ENCODE measurements around the gene ST7. TPM values are rescaled to one million over a fixed set of nuclear protein-coding genes. Genes with fewer than 3 reads are reported as not detected.

The ST7 gene
- total and polyA plus RNA-seq, 2 experiments from 2014 or later: 31.2 to 38.5 TPM

- Histone ChIP-seq H4K20me1 (ENCODE audit: insufficient read depth, poor library complexity, severe bottlenecking) (no peaks in the 10 kb centered on the region), H3K9me3 (ENCODE audit: low read depth) (no peaks in the 10 kb centered on the region), H3K4me1 (ENCODE audit: insufficient read depth) (no peaks in the 10 kb centered on the region), H3K4me3 (no peak overlapping the region), H3K9me2 (replicated peaks; ENCODE audit: insufficient read depth) (no peaks in the 10 kb centered on the region), H3K36me3 (replicated peaks; ENCODE audit: insufficient read depth, low read depth) (no peaks in the 10 kb centered on the region), H2AFZ (no peak overlapping the region), H3K27me3 (no peaks in the 10 kb centered on the region), H3K79me2 (peaks cover 80% of the 10 kb centered on the region), H3K4me2 (no peak overlapping the region), H3K27ac (no peak overlapping the region)
- no peak for TF ChIP-seq EZH2phosphoT487 (IDR thresholded peaks at IDR 0.05; ENCODE audit: low read depth, severe bottlenecking, unreplicated experiment)
- no peak for TF ChIP-seq CTCF (IDR thresholded peaks at IDR 0.05; ENCODE audit: poor library complexity)
- TF ChIP-seq EZH2 (IDR thresholded peaks at IDR 0.05; ENCODE audit: borderline replicate concordance): no peak
- 95% methylated on average over 5 of the region's 5 CpGs for WGBS (ENCODE audit: low lambda C conversion rate, missing lambda C conversion rate)
- no peak for DNase-seq (ENCODE audit: low spot score)
Observed at GRCh38 chr7:116967254-116967922, 14.1 kb downstream of the ST7 start.

GRCh38 chr7:116967983-116968382 is 14.7 kb downstream of the ST7 start:
- 95% methylated on average over 1 of the region's 1 CpG for WGBS (ENCODE audit: low lambda C conversion rate, missing lambda C conversion rate)

GRCh38 chr7:116968631-116969030 is 15.3 kb downstream of the ST7 start:
- Histone ChIP-seq H3K27ac (no peak overlapping the region), H3K4me2 (no peak overlapping the region), H3K36me3 (replicated peaks; ENCODE audit: insufficient read depth, low read depth) (no peaks in the 10 kb centered on the region), H2AFZ (no peak overlapping the region), H3K9me3 (ENCODE audit: low read depth) (no peaks in the 10 kb centered on the region), H3K4me3 (no peak overlapping the region), H4K20me1 (ENCODE audit: insufficient read depth, poor library complexity, severe bottlenecking) (no peaks in the 10 kb centered on the region), H3K79me2 (peaks cover 76% of the 10 kb centered on the region), H3K9me2 (replicated peaks; ENCODE audit: insufficient read depth) (no peaks in the 10 kb centered on the region), H3K4me1 (ENCODE audit: insufficient read depth) (no peaks in the 10 kb centered on the region), H3K27me3 (no peaks in the 10 kb centered on the region)
- TF ChIP-seq EZH2 (IDR thresholded peaks at IDR 0.05; ENCODE audit: borderline replicate concordance): no peak
- no peak for TF ChIP-seq EZH2phosphoT487 (IDR thresholded peaks at IDR 0.05; ENCODE audit: low read depth, severe bottlenecking, unreplicated experiment)
- TF ChIP-seq CTCF (IDR thresholded peaks at IDR 0.05; ENCODE audit: poor library complexity): no peak
- DNase-seq (ENCODE audit: low spot score): no peak

More at GRCh38 chr7:116967983-116968382, 14.7 kb downstream of the ST7 start:
- Histone ChIP-seq H2AFZ (no peak overlapping the region), H3K4me3 (no peak overlapping the region), H4K20me1 (ENCODE audit: insufficient read depth, poor library complexity, severe bottlenecking) (no peaks in the 10 kb centered on the region), H3K4me1 (ENCODE audit: insufficient read depth) (no peaks in the 10 kb centered on the region), H3K27ac (no peak overlapping the region), H3K9me3 (ENCODE audit: low read depth) (no peaks in the 10 kb centered on the region), H3K4me2 (no peak overlapping the region), H3K79me2 (peaks cover 77% of the 10 kb centered on the region), H3K27me3 (no peaks in the 10 kb centered on the region), H3K36me3 (replicated peaks; ENCODE audit: insufficient read depth, low read depth) (no peaks in the 10 kb centered on the region), H3K9me2 (replicated peaks; ENCODE audit: insufficient read depth) (no peaks in the 10 kb centered on the region)
- TF ChIP-seq EZH2phosphoT487 (IDR thresholded peaks at IDR 0.05; ENCODE audit: low read depth, severe bottlenecking, unreplicated experiment) (no peak), EZH2 (IDR thresholded peaks at IDR 0.05; ENCODE audit: borderline replicate concordance) (no peak), CTCF (IDR thresholded peaks at IDR 0.05; ENCODE audit: poor library complexity) (no peak)
- no peak for DNase-seq (ENCODE audit: low spot score)

All from hepatocyte (in vitro differentiated cells).